ENCODE results near the gene SKIDA1.

Gene SKIDA1

DNA sequence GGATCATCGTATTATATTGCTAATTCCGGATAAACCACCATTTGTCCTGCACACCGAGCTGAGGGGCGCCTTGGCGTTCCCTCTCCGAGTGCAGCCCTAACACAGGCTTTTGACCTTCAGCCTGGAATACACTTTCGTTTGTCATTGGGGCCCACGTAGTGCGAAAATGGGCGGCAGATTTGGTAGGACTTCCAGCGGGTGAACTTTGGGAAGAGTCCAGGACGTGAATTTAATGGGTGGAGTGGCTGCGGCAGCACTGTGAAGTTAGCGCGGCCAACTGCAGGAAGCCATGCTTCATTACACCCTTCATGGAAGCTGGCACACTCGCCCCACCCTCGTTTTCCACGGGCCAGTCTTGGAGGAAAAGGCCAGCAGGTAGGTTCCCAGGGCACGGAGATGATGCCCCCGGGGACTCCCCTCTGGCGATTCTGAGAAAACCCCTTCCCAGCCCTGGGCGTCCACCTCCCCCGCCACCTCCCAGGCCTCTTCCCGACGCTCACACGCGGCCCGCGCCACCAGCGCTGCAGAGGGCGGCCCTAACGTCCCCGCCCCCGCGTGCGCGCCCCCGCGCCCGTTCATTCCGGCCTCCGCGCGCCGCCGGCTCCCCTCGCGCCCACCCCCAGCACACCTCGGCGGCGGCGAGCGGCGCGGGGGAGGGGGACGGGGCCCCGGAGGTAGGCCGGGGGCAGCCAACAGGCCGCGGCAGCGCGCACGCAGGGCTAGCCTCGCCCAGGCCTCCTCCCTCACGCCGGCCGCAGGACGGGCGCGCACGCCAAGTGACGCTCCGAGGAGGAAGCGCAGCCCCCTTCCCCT lies 8.2 kb upstream of the SKIDA1 start, which contains the start of gene MLLT10:
TSS of gene MLLT10 (plus strand) at position 766 of the 813 bp plus-strand sequence. CDS start 413 bp downstream, outside the sequence.
- peak within 1 kb of the TSS; percentile 76 for H3K4me3 ChIP-seq (replicated peaks; ENCODE audit: low read depth, low read length)
- DNase-seq (ENCODE audit: low read depth), result peak; percentile 98
- TF ChIP-seq, protein P1, sequence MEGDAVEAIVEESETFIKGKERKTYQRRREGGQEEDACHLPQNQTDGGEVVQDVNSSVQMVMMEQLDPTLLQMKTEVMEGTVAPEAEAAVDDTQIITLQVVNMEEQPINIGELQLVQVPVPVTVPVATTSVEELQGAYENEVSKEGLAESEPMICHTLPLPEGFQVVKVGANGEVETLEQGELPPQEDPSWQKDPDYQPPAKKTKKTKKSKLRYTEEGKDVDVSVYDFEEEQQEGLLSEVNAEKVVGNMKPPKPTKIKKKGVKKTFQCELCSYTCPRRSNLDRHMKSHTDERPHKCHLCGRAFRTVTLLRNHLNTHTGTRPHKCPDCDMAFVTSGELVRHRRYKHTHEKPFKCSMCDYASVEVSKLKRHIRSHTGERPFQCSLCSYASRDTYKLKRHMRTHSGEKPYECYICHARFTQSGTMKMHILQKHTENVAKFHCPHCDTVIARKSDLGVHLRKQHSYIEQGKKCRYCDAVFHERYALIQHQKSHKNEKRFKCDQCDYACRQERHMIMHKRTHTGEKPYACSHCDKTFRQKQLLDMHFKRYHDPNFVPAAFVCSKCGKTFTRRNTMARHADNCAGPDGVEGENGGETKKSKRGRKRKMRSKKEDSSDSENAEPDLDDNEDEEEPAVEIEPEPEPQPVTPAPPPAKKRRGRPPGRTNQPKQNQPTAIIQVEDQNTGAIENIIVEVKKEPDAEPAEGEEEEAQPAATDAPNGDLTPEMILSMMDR (IDR thresholded peaks at IDR 0.05; ENCODE audit: low read length, missing control alignments), result peak; percentile 31

GRCh38 chr10:21532694-21533466 lies 7.4 kb upstream of the SKIDA1 start:
- DNase-seq (ENCODE audit: low read depth), result no peak
- TF ChIP-seq, protein P1 (IDR thresholded peaks at IDR 0.05; ENCODE audit: low read length, missing control alignments), result no peak
- peak overlapping the region; percentile 61 for H3K4me3 ChIP-seq (replicated peaks; ENCODE audit: low read depth, low read length)

DNA sequence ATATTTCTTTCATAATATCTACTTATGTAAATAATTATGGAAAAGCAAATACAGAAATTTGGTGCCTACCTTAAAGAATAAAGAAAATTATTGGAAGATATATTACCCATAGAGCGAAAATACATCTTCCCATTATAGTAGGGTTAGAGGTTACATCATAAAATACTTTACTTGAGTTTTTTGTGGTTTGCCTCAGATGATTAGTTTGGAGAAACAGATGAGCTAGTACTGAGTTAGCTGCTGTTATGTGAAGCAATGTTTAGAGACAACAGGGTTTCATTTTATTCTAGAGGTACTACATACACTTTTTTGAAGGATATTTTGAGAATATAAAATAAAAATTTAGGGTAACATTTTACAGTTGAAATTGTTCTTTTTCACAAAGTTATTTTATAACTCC lies 5.7 kb upstream of the SKIDA1 start:
- H3K4me3 ChIP-seq (replicated peaks; ENCODE audit: low read depth, low read length), result no peak overlapping the region
- DNase-seq (ENCODE audit: low read depth), result peak; percentile 21
- TF ChIP-seq, protein P1 (IDR thresholded peaks at IDR 0.05; ENCODE audit: low read length, missing control alignments), result no peak

GRCh38 chr10:21530641-21531040 lies 5.2 kb upstream of the SKIDA1 start:
- no peak for DNase-seq (ENCODE audit: low read depth)
- H3K4me3 ChIP-seq (replicated peaks; ENCODE audit: low read depth, low read length), result no peak overlapping the region
- TF ChIP-seq, protein P1 (IDR thresholded peaks at IDR 0.05; ENCODE audit: low read length, missing control alignments), result no peak

DNA sequence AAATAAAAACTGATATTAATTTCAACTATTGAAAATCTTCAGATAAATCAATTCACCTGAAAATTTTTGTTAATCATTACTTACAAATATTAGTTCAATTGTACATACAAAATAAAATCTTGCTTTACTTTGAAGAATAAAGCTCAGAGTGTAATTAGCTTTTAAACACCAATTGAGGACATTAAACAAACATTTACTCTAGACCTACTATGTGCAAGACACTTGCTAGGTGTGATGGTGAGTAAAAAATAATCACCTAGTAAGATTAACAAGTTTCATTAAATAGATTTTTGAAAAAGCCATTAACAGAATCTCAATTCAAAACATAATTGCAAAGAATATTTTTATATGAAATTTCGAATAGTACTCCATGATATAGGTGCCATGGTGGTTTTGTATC lies 4.7 kb upstream of the SKIDA1 start:
- DNase-seq (ENCODE audit: low read depth), result no peak
- TF ChIP-seq, protein P1 (IDR thresholded peaks at IDR 0.05; ENCODE audit: low read length, missing control alignments), result no peak
- H3K4me3 ChIP-seq (replicated peaks; ENCODE audit: low read depth, low read length), result no peak overlapping the region

DNA sequence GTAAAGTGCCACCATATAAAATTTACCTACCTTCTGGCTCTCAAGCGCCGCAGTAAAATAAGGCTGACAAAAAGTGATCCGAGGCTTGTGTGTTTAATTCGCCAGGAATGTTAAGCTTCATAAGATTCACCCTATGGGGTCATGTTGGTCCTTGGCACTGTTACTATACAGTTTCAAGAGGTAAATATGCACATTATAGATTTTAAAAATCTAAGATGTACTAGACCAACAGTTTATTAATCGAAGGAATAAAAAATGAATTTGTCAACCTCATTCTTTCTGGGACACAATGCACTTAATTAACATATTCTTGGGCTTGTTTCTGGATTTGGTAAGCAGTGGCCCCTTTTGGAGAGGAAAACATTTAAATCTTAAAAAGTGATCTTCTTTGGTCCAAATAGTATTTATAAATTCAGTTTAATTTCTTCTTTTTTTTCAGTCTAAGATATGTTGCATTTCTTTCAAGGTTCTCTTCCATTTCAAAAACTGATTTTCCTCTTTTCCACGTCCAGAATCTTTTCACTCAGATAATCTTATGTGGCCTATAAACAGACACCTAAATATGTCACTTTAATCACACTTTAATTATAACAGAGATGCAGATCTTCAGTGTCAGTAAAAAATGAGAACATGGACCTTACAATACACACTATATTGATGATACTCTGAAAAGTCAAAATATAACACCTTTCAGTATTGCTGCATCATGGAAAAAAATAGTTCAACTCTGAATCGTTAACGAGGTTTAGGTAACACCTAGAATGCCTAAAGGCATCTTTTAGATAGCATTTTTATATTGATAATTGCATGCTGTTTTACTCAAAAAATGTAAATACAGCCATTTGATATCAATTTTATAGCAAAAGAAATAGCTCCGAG lies 3.8 kb upstream of the SKIDA1 start:
- no peak for DNase-seq (ENCODE audit: low read depth)
- H3K4me3 ChIP-seq (replicated peaks; ENCODE audit: low read depth, low read length), result no peak overlapping the region
- TF ChIP-seq, protein P1 (IDR thresholded peaks at IDR 0.05; ENCODE audit: low read length, missing control alignments), result no peak
